ENCODE data around the gene FBXO5. TPM values are rescaled to one million over a fixed set of nuclear protein-coding genes. Genes with fewer than 3 reads are reported as not detected.

The FBXO5 gene
- total RNA-seq, 1 experiment from 2014 or later = 47.4 TPM

- TF ChIP-seq MAX (CRISPR knock-in tag; IDR thresholded peaks at IDR 0.05) = 0 out of 2 replicates have a peak, but pooled peaks have one; percentile 31
- TF ChIP-seq IRF2 (CRISPR knock-in tag; IDR thresholded peaks at IDR 0.05; ENCODE audit: borderline replicate concordance, low read depth) = no peak
- no peak for TF ChIP-seq PREB (CRISPR knock-in tag; IDR thresholded peaks at IDR 0.05; ENCODE audit: borderline replicate concordance)
- no peak; the same call in 1 of the 2 replicates for TF ChIP-seq FOXP1 (CRISPR knock-in tag; IDR thresholded peaks at IDR 0.05; ENCODE audit: borderline replicate concordance)
- no peak for TF ChIP-seq E2F4 (CRISPR knock-in tag; IDR thresholded peaks at IDR 0.05; ENCODE audit: borderline replicate concordance, low read depth)
- no peak for TF ChIP-seq HMGA2 (CRISPR knock-in tag; IDR thresholded peaks at IDR 0.05)
- TF ChIP-seq OVOL2 (CRISPR knock-in tag; IDR thresholded peaks at IDR 0.05; ENCODE audit: borderline replicate concordance) = no peak
- TF ChIP-seq RORB (CRISPR knock-in tag; IDR thresholded peaks at IDR 0.05) = no peak
- TF ChIP-seq ATF3 (CRISPR knock-in tag; conservative IDR thresholded peaks at IDR 0.05) = no peak
- TF ChIP-seq STAT6 (CRISPR knock-in tag; conservative IDR thresholded peaks at IDR 0.05; ENCODE audit: low read depth) = no peak
- no peak for TF ChIP-seq SP1 (CRISPR knock-in tag; conservative IDR thresholded peaks at IDR 0.05)
- no peak for TF ChIP-seq ZNF317 (CRISPR knock-in tag; IDR thresholded peaks at IDR 0.05; ENCODE audit: borderline replicate concordance, low read depth)
- TF ChIP-seq ESRRA (CRISPR knock-in tag; IDR thresholded peaks at IDR 0.05; ENCODE audit: borderline replicate concordance) = no peak; the same call in 1 of the 2 replicates
- no peak for TF ChIP-seq ZNF138 (CRISPR knock-in tag; conservative IDR thresholded peaks at IDR 0.05)
These were observed 595 bp downstream of the FBXO5 start (continued) for GRCh38 chr6:152981989-152982903.

- H3K4me1 Mint-ChIP-seq = peaks cover 54% of the 10 kb centered on the region
- DNase-seq (ENCODE audit: low spot score) (no peak), ATAC-seq (no peak)
- POLR2A ChIA-PET = no interaction called here
- peak overlapping the region; percentile 24; the same call in 1 of the 2 replicates for H3K27ac Mint-ChIP-seq
- H3K36me3 Mint-ChIP-seq = peaks cover 30% of the 10 kb centered on the region
- no peaks in the 10 kb centered on the region for H3K27me3 Mint-ChIP-seq (ENCODE audit: low read depth)
- CTCF ChIA-PET = no interaction called here
- H3K9me3 Mint-ChIP-seq = no peaks in the 10 kb centered on the region
- peak overlapping the region; percentile 93 for H3K4me3 Mint-ChIP-seq
- TF ChIP-seq CBFB (CRISPR knock-in tag; IDR thresholded peaks at IDR 0.05; ENCODE audit: low read depth) (no peak), NFATC4 (CRISPR knock-in tag; IDR thresholded peaks at IDR 0.05) (no peak)
These were observed 1.6 kb downstream of the FBXO5 start for GRCh38 chr6:152981219-152981618.

- H3K36me3 Mint-ChIP-seq = peaks cover 31% of the 10 kb centered on the region
- no peaks in the 10 kb centered on the region for H3K27me3 Mint-ChIP-seq (ENCODE audit: low read depth)
- peak overlapping the region; percentile 24 for H3K27ac Mint-ChIP-seq
- no peaks in the 10 kb centered on the region for H3K9me3 Mint-ChIP-seq
- ChIA-PET POLR2A (no interaction called here), CTCF (no interaction called here)
- ATAC-seq (no peak), DNase-seq (ENCODE audit: low spot score) (no peak)
- no peak for TF ChIP-seq ZNF532 (CRISPR knock-in tag; IDR thresholded peaks at IDR 0.05; ENCODE audit: borderline replicate concordance)
- H3K4me1 Mint-ChIP-seq = peaks cover 55% of the 10 kb centered on the region
- H3K4me3 Mint-ChIP-seq = peak overlapping the region; percentile 93
These were observed 2.2 kb downstream of the FBXO5 start for GRCh38 chr6:152980656-152981055.

All from WTC11 (cell line).